GM21360 (cell line): Measurements from ENCODE around the gene PLPP1.
A peak's percentile ranks its signal among the peaks of the same experiment; 100 is the strongest.

ENCODE experiments used
- ATAC-seq: cut with Tn5 transposase; IDR thresholded peaks from one replicate; pipeline ENCODE4 v1.9.1; 2021; ENCODE audit warnings: mild to moderate bottlenecking, moderate library complexity; ENCODE audit not compliant: unreplicated experiment

The PLPP1 gene

DNA sequence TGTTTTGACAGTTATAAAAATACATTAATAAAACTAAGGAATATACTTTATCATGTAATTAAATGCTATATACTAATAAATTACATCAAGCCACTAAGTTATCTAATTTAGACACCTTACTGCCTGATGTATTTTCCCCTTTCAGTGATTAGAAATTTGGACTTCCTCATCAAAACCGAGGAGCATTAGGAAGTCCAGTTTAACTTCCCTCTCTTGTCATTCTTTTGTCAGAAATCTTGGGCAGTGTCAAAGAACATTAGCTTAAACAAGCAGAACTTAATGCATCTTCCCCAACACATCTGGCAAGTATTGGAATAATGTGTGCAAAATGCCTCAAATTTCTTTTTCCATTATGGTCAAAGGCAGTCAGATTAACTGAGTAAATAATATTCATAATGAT, 81.6 kb downstream of the PLPP1 start:
- ATAC-seq, result no peak

DNA sequence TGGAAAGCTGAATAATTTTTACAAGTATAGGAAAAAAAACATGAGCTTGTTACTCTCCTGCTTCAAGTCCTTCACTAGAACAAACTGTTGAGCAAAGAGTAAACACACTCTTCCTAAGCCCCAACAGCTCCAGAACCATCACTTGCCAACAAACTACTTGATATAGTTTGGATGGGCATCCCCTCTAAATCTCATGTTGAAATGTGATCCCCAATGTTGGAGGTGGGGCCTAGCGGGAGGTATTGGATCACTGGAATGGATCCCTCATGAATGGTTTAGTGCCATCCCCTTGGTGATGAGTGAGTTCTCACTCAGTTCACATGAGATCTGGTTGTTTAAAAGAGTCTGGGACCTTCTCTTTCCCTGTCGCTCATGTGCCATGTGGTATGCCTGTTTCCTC, 82.8 kb downstream of the PLPP1 start:
- ATAC-seq, result no peak

DNA sequence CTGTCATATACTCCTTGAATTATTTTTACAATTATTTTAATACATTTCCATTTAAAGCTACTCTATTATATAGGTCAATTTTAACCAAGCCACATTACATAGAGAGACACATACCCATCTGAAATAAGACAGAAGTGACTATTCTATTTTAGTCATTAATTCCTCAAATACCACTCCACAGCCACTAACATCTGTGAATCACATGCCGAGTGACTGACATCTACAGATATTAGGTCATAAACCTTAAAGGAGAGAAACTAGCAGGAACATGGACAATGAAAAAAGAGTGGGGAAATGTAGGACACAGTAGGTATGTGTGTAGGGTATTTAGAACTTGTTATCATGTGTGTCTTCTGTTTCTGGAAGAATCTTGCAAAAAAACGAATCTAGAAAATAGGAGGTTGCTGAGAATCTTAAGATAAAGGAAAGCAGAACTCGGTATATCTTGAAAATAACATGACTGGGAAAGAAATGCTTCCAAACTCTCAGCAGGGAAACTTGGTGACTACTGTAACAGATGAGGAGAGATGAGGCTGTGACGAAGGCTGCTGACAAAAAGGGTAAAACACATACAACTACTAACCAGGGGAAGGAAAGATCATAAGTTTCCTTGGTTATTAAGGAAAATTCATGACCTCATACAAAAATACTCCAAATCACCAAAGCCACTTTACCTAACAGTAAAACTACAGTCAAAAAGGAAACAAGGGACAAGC, 84.6 kb downstream of the PLPP1 start:
- no peak for ATAC-seq

DNA sequence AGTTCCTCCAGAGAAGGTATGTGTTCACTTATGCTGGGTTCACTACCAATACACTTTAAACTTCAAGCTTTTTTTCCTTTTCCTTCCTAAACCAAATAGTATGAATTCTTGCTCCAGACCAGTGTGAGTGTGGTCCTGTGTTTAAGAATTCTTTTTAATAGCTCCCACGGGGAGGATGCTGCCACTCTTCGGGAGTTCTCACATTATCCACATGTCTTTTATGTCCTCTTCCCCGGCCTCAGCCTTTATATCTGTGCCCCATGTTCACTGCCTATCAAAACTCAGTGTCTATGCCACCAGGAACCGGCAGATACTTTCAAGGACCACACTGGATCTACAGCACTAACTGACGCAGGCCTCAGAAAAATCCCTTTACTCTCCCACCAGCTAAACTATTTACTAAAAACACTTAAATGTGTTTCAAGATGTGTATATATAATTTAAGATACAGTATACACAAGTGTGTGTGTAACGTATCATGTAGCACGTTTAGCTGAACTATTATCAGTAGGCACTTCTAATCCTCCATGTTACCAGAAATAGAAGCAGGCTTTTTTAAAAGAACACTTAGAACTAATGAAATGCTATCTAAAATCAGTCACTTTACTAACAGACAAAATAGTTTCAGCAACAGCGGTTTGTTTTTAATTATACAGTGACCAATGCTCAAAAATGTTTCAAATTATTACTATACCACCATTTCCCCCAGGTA, 88.0 kb downstream of the PLPP1 start:
- no peak for ATAC-seq

DNA sequence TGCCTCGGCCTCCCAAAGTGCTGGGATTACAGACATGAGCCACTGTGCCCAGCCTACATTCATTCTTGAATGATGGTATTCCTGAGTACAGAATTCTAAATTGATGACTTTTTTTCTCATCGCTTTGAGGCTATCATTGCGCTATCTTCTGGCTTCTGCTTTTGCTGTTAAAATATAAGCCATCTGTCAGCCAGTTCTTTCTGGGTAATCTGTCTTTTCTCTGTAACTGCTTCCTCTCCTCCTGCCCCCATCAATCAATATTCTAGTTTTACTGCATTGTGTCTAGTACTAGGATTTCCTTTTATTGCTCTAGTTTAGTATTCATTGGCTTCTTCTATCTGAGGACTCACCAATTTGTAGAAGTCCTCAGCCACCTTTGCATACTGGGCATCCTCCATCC, 89.0 kb downstream of the PLPP1 start:
- ATAC-seq, result no peak

DNA sequence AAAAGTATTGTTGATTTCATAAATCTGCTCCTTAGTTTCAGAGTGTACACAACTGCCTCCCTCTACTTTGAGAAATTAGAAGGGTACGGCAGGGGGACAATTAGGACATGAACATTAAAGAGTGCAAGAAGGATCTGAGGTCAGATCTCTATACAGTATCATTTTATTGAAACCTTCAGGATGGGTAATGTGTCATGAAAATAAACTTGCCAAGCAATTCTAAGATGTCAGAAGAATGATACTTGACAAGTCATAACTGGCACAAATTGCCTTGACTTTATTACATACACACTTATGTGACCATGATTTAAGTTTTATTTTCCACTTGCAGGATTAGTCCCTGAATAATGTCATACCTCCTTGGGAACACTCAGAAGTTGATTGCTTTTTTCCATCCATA, 92.8 kb downstream of the PLPP1 start:
- ATAC-seq, result no peak

DNA sequence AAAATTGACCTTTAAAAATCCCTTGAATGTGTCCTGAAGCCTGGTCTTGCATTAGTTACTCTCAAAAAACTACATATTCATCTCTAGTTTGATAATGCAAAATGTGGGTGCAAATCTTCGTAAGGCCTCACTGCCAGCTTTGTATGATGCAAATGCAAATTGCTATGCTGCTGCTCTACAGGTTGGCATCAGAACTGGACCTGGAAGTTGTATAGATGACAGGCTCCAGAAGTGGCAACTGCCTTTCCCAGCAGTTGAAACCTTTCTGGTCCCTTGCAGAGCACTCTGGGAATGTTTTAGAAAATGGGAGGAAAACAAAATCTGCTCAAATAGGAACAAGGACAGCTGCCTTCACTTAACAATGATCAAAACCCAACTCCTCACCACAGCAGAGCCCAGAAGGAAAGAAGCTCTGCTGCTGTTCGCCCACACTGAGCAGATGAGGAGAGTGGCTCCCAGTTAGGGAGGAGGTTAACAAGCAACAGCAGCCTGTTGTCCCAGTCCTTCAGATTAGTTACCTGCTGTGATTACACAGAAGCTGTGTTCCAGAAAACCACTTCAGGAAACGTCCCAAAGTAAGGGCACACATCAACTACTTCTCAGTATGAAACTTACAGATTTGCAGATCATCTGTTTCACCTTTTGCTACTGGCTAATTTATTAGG, 93.5 kb downstream of the PLPP1 start:
- no peak for ATAC-seq

DNA sequence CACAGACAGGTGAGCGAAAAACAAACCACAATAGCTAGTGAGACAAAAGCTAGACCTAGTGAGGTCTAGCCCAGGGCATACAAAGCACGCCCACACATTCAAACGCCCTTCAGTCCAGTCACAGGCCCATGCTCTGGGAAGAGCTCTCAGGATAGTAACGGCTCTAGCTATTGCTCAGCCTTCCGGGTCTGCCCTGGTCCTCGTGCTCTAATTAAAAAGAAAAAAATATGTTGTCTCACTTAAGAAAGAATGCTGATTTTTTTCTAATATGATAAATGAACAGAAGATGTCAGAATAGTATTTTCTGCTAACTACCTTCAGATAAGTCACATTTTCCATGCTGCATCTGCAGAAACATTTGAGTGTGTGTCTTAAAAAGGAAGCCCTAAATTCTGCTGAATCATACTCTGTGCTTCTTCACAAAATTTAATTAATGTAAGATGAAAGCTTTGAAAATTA, 94.5 kb downstream of the PLPP1 start:
- ATAC-seq, result no peak

DNA sequence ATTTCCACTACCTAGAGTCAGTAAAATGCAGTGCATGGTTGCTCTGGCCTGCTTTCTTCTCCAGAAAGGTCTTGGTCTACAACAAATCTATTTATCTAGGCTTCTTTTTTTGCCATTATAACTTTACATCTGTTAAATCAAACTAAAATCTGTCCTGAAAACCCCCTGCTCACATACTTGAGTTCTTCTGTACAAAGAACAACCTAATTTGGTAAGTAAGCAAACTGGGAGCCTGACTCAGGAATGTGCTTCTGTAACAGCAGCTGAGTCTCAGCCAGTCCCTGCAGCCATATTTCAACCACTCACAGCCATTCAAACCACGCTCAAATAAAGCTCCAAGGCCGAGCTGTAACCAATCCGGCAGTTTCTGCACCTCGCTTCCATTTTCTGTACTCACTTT, 95.8 kb downstream of the PLPP1 start:
- ATAC-seq, result no peak

DNA sequence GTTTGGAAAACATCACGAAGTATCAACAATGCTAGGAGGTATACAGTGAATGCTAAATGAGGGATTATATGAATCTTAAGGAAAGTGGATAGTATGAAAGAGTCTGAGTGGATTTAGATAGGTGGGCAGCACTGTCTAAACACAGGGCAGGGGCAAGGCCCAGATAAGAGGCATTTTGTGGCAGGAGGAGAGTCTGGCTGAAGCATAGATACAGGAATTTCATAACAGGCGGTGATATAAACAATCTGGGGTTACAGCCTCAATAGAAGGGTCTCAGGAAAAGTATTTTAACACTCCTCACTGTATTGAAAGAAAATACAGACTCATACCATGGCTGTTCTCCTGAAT, 96.9 kb downstream of the PLPP1 start:
- ATAC-seq, result no peak

DNA sequence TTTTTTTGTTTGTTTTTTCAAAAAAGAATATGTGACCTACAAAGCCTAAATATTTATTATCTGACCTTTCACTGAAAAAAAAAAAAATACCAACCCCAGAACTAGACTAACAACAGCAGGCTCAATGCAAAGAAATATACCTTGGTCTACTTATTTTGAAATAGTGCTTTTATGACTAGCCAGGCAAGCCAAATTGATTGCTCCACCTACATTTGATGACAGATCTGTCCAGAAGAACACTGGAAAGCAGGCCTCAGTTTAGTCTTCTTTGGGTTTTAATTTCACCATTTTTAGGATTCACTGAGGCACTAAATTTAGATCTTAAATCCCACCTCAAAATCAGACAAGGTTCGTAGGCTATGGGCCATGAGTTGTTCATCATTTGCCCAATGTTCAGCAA, 97.3 kb downstream of the PLPP1 start:
- ATAC-seq, result no peak

DNA sequence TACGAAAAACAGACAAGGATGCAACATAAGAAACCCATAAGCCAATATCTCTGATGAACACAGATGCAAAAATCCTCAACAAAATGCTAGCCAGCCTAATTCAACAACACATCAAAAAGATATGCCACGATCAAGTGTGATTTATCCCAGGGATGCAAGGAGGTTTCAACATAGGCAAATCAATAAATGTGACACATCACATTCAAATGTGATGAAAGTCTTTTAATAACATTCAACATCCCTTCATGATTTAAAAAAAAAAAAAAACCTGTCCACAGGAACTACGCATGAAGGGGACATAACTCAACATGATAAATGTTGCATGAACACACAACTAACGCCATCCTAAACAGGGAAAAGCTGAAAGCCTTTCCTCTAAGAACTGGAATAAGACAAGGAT, 102.2 kb downstream of the PLPP1 start:
- ATAC-seq, result no peak

DNA sequence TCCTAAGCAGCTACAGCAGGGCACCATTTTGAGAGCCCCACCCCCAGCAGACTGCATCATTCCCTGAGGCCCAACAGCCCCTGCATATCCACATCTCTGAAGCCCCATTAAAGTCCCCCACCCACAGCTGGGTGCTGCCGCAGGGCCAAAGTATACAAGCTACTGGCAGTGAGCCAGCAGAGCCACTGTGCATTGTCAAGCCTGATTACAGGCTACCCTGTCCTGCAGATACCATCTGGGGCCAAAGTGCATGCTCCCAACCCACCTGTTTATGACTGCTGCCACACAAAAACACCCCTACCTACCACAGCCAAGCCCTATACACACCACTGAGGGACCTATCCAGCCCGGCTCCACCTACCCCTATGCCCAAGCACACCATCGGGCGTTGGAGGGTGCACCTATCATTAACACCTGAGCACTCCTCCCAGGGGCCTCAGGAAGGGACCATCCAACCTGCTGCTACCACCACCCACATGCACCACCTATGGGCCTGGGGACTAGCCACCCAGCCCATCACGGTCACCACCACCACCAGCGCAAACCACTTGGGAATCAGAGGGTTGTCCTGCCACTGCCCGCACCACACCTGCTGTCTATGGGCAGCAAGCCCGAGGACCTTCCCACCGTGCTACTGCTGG, 105.0 kb downstream of the PLPP1 start:
- ATAC-seq, result no peak

DNA sequence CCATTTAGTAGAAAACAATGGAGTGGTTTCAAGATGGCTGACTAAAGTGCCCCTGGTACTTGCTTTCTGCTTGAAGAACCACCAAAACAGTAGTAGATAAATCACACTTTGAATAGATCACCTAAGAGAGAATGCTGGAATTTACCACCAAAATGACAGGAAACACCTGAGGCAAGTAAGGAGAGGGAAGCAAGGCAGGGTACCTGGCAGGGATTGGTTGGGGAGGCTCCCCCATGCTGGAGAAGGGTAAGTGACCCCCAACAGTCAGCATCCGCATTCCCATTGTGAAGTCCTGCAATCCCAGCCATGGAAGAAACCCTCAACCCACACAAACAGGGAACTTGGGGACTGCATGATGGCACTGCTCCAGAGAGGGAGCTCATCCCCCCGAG, 105.5 kb downstream of the PLPP1 start:
- no peak for ATAC-seq

DNA sequence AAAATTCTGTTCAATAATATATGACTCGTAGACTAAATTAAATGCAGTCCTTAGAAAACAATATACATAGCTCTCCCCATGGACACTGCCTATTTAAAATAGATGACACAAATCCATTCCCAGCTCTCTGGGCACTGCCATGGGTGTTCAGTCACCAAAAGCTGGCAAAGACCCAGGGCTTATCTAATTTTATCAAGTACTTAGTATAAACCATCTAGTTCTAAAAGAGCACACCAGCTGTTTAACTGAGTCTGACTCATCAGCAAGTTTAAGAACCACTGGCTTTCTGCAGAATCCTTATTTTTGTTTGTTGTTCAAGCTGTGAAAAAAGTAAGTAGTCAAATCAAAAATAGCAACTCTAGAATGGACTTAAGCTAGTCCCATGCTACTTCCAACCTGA, 107.6 kb downstream of the PLPP1 start:
- no peak for ATAC-seq

DNA sequence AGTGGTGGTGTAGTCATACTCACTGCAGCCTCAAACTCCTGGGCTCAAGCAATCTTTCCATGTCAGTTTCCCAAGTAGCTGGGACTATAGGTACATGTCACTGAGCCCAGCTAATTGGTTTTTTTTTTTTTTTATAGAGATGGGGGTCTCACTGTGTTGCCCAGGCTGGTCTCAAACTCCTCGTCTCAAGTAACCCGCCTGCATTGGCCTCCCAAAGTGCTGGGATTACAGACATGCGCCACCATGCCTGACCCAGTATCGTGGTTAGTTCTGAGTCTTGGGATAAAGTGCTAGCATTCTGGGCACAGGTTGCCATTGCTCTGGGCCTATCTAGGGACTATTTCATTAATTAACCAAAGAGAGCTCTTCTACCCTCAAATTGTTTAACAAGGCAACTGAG, 108.3 kb downstream of the PLPP1 start:
- no peak for ATAC-seq

DNA sequence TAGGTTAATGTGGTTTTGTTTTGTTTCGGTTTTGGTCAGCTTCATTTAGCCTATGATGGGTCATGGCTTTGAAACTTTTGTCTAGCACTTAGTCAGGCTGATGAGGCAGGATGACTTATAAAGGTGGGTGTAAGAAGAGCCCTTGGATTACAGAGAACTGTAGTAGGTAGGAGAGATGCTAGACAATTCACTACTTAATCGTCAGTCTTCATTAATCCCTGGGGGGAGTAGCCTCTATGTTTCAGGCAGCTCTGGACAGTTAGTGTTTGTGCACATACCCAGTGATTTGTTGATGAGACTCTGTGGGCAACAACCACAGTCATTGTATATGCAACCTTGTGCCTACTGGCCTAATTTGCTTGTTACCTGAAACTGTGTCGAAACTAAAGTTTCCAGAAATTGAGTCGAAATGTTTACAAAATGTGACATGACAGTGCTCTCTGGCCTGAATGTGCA, 113.7 kb downstream of the PLPP1 start:
- peak; percentile 80 for ATAC-seq

DNA sequence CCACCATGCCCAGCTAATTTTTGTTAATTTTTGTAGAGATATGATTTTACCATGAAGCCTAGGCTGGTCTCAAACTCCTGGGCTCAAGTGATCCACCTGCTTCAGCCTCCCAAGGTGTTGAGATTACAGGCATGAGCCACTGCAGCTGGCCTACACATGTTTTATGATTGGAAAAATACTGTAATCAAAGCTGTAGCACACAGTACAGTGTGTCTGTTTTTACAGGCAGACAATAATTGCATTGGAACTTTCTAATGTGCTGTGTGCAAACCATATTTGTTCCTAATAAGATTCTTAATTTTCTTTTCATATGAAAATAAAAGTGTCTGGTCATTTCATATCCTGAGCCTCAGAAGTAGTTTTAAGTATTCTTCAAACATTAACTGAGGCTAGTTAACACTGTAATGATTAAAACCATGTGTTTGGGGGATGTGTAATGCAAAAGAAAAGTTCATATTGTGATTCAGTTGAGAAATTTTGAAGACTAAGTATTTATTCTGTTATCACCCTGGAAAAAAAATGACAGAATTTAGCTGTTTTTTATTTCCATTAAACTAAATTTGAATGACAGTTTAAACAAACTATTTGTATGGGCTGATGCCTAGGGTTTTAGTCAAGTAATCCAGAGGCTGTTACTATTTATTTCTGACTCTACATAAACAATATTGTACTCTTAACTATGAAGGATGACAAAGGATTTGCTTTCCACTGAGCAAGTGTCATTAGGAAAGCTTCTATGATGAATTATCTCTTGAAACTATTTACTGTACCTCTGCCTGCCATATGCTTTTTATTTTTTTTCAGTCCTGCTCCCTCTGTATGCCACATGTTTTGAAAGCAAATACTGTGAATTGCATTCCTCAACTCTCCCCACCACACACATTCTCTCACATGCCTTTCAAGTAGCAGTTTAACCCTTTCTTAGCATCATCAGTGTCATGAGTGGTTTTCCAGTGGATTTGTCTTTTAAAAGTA, 115.5 kb downstream of the PLPP1 start:
- no peak for ATAC-seq

DNA sequence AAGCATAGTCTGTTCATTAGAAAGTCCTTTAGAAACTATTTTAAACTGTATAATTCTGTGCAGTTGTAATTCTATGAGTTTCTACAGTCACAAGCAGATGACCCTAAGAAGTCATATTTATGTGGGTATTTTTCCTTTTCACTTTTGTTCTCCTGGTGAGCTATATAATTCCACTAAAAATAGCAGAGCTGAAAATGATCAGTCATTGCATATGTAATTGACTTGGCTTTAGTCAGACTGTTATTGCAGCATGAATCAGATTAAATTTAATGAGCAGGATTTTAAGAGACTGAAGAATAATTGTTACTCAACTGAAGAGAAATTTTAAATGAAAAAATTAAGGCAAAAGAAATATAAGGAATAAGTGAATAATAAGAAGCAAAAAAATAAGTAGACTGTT, 118.5 kb downstream of the PLPP1 start:
- no peak for ATAC-seq

DNA sequence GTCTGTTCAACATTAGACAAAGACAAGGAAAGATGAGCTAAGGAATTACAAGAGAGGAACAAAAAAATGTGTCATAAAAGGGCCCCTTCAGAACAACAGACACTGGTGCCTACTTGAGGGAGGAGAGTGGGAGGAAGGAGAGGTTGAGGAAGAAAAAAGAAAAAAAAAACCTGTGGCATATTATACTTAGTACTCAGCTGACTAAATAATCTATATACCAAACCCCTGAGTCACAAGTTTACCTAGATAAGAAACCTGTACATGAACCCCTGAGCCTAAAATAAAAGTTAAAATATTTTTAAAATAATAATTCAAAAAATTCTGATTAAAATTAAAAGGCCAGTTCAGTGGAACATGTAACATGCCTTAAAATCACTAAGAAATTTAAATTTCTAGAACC, 119.7 kb downstream of the PLPP1 start:
- ATAC-seq, result no peak

DNA sequence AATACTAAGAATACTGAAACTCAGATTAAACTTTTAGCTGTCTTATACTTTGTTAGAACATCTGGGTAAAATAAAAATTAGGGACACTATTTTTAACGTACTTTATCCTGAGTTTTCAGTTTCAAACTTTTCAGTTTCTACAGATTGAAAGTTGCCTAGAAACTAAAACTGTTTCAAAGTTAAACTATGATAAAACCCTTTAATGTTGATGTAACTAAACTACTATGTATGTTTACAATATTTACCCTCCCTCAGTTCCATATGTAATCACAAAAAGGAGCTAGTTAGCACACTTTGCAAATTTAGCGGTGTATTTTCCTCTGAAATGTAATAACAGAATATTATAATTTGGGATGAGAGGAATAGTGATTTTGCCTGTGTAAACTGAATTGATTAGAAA, 121.1 kb downstream of the PLPP1 start:
- ATAC-seq, result no peak
